NOMO-1 (cell line): Measurements from ENCODE around the gene PZP.
"Not testable (repeated sequence)": the region's sequence is repeated elsewhere in the genome, so short reads cannot be mapped to it uniquely, and the experiment has no call there.

Source experiments
- DNase-seq, 2 experiments: peaks; one replicate each; lab custom pipeline; 2025; ENCODE audit not compliant: unreplicated experiment in 2 of 2; lab: John Stamatoyannopoulos, UW

Gene PZP

DNA sequence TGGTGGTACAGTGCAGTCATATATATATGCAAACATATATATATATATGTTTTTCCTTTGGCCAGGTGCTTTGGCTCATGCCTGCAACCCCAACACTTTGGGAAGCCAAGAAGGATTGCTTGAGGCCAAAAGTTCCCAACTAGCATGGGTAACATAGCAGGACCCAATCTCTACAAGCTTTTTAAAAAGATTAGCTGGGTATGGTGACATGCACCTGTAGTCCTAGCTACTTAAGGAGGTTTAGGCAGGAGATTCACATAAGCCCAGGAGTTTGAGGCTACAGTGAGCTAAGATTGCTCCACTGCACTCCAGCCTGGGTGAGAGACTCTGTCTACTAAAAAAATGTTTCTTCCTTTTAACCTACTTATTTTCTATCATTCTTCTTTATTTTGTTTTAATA, 10.2 kb downstream of the PZP start:
- peak; percentile 5 to 24 for DNase-seq

DNA sequence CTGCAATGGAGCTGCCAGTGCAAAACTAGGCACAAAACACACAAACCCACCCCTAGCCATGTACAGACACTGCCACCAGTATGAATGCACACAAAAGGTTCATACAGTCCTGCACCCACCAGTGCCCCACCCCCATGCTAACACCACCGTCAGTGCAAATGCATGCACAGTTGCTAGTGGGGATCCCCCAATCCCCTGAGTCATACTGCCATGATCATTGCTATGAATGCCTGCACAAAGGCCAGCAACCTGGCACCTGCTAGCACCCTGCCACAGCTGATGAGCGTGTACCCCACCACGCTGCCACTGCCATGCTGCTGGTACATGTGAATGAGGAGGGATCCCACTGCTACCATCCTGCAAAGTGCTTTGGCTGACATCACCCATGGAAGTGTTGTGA, 23.9 kb downstream of the PZP start:
- no peak for DNase-seq

- DNase-seq = no peak
Observed at GRCh38 chr12:9180810-9181209, 27.4 kb downstream of the PZP start.

DNA sequence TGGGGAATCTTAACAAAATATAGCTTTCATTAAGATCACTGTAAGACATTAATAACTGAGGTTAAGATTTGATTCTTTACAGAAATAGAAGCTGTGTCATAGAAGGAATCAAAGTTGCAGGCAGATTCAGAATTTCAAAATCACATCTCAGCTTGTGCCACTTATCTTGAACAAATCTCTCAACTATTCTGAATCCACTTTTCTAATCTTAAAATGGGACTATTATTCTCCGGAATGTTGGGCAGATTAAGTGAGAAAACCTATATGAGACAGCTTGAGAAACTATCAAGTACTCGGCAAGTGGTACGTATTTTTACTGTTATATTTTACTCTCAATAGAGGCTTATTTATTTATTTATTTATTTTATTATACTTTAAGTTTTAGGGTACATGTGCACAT, 28.4 kb downstream of the PZP start:
- DNase-seq = no peak

DNA sequence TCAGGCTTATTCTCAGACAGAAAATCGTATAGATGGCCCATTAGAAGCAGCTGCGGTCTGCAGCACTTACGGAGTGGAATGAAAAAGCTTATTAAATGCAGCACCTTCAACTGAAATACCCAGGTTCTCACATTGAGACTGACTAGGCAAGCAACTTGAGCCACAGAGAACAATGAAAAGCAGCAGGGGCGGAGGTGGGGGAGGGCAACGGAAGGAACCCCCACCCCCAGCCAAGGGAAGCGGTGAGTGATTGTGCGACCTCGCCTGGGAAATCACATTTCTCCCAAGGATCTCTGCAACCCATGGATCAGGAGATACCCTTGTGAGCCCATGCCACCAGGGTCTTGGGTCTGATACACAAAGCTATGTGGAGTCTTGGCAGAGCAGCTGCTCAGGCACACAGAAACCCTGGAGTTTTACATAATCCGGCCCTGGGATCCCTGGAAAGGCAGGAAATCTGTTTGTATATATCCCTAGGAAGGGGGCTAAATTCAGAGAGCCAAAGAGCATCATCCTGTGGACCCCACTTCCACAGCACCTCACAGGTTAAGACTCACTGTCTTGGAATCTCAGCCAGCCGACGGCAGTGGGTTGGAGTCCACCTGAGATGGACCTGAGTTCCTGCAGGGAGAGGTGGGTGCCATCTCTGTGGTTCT, 38.1 kb downstream of the PZP start:
- no peak for DNase-seq

DNA sequence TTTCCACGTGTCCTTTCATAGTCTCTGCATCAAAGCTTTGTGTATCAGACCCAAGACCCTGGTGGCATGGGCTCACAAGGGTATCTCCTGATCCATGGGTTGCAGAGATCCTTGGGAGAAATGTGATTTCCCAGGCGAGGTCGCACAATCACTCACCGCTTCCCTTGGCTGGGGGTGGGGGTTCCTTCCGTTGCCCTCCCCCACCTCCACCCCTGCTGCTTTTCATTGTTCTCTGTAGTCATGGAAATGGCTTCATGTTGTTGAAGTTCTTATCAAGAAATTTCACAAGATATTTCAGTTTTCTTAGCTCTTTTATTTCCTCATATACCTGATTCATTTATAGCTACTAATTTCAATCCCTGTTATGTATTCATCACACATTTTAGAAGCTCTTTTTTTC, 40.9 kb downstream of the PZP start:
- DNase-seq = not testable (repeated sequence)

DNA sequence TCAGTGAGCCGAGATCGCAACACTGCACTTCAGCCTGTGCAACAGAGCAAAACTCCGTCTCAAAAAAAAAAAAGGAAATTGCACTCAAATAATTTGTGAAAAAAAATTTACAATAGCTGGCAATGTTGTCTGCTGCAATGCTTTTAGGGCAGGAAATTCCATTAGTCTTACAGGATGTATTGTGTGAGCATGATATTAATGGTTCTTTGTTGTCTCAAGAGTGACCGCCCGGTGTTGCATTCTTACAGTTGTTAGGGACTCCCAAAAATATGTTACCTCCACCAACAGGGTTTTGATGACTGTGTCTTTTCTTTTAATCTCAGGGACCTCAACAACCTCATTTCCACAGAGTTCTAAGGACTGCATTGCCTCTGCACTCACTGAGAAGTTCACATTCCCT, 44.8 kb downstream of the PZP start:
- DNase-seq = no peak

GRCh38 chr12:9156119-9156518, 52.1 kb downstream of the PZP start:
- DNase-seq = no peak

DNA sequence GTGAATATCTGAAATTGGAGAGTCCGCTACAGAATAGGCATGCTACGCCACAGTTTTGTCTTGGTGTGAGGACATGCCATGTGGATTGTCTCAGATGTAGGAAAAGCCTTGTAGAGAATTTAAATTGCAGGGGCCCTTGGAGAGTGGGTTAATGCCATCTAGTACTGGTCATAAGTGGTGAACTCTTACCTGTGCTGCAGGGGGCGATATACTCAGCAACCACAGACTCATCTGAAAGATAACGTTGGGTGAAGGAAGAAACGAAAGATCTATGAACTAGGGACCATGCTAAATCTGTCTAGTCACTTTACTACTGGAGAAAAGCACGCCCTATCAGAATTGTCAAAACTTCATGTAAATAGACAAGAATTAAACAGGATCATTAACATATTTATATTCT, 58.8 kb downstream of the PZP start:
- no peak for DNase-seq

DNA sequence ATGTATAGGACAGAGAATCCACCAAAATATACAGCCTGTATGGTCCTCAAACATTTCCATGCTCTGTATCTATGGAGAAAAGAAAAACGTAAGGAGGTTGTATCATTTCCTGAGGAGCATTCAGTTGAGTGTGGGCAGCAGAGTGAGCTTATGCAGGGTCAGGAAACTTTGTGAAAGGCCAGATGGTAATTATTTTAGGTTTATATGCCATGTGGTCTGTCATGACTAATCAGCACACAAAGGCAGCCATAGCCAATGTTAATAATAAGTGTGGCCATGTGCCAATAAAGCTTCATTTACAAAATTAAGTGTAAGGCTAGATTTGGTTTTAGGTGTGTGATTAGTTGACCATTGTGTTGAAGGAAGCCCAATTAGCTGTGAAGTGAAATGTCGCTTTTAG, 59.3 kb downstream of the PZP start:
- DNase-seq = no peak

DNA sequence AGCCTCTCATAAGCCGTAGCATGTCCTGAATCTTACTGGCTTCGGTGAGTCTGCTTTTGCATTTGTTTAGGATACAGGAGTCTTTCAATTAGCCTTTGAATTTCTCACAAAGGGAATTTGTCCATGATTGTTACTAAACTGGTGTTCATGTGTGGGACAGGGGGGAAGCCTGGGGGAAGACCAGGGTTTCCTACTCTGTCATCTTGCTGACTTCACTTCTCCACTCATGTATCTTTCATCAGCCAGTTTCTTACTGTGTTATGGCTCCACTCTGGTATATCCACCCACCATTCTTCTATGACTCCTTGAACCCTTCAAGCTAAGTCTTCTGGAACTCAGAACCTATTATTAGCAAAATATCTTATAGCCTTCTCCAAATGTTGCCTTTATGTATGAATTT, 60.7 kb downstream of the PZP start:
- no peak for DNase-seq

DNA sequence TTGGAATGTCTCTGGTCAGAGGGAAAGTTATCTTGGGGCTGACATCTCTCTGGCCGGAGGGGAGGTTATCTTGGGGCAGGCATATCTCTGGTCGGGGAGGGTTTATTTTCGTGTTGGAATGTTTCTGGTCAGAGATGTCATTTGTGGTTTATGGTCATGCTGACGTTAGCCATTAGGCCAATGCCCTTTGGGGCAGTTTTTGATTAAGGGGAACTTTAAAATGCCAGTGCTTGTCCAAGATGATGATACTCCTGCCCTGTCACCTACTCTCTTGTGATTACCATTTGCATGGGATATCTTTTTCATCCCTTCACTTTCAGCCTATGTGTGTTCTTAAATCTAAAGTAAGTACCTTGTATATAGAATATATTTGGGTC, 63.5 kb downstream of the PZP start:
- no peak for DNase-seq

- no peak for DNase-seq
Observed at GRCh38 chr12:9143929-9144729, 64.1 kb downstream of the PZP start.

GRCh38 chr12:9143137-9143536, 65.1 kb downstream of the PZP start:
- no peak for DNase-seq

GRCh38 chr12:9139588-9140290, 68.5 kb downstream of the PZP start:
- not testable (repeated sequence) for DNase-seq

- no peak for DNase-seq
Observed at GRCh38 chr12:9135903-9136310, 72.3 kb downstream of the PZP start.

DNA sequence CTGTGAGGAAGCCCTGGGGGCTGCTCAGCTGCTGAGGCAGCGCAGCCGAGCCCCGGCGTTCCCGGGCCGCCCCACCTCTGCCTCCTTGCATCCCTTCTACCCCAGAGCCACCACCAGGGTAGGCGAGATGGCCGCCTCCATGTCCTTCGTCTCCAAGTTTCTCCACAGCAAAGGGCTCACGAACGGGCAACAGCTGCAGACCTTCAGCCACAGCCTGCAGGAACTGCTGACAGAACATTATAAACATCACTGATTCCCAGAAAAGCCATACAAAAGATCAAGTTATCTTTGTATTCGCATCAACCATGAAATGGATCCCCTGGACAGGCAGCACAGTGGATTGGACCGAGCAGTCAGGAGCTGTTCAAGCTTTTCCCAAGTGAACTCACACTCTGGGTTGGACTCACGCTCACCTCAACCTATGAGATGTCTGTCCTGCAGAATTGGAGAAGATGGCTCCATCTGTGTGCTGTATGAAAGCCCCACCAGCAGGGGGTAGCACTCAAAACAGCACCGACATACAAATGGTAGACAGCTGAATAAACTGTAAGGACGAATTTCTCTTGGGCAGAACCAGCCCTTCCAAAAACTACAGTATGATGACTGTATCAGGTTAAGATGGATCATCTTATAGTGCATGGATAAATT, 73.1 kb downstream of the PZP start:
- no peak for DNase-seq

- no peak for DNase-seq
Observed at GRCh38 chr12:9133216-9133916, 74.8 kb downstream of the PZP start.

DNA sequence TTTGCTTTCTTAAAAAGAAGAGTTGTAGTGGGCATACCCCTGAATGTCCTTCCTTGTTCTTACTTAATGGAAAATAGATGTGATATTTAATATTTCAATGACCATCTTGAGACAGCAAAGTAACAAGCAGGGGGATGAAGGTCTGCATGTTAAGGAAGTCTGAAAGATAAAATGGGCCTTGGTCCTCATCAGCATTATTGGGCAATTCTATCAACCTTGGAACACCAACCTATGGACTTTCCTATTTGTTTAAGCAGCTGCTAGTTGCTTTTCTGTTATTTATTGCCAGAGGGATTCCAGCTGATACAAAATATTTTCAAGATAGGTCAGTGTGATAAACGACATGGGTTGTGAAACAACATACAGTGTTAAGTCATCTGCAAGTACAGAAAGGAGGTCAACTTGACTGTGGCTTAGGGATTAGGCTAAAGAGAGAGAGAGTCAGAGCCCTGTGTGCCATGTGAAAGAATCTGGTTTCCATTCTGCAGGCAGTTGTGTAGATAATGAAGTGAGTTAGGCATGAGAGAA, 76.1 kb downstream of the PZP start:
- no peak for DNase-seq

- DNase-seq = no peak
Observed at GRCh38 chr12:9130244-9130643, 78.0 kb downstream of the PZP start.
